ENCODE measurements around the gene LPO. TPM values are rescaled to one million over a fixed set of nuclear protein-coding genes. Genes with fewer than 3 reads are reported as not detected.
A peak's percentile ranks its signal among the peaks of the same experiment; 100 is the strongest.

LPO gene
- total RNA-seq, 1 donor from 2014 or later, result not detected

DNA sequence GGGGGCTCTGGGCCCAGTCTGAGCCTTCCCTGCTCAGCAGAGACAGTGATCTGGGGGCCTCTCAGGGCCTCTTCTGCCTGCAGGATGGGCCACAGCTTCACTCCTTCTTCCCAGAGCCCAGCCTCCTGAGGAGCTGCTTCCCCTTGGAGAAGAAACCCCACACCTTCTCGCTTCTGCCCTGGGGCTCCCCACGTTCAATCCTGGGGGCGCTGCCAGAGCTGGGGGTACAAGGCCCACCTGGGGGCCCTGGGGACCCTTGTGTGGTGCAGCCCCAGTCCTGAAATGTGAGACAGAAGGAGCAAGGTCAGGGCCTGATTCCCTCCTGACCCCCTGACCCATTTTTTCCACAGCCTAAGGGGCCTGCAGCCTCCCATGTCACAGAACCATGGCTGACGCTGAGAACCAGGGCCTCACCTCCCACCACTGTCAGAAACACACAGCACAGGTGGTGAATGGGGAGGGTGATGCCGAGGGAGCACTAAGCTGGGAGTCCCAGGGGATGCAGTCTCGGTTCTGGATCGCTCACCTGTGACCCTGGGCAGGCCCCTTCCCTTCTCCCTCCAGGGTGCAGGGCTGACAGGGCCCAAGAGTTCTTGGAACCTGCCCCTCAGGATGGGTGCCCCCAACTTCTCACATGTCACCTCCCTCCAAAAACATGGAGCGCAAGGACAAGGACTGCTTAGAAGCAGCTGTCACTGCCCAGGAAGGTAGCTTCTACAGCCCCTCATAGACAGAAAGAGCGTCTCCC, 64.0 kb downstream of the LPO start:
- ATAC-seq (no peak), DNase-seq (ENCODE audit: low spot score) (no peak)

DNA sequence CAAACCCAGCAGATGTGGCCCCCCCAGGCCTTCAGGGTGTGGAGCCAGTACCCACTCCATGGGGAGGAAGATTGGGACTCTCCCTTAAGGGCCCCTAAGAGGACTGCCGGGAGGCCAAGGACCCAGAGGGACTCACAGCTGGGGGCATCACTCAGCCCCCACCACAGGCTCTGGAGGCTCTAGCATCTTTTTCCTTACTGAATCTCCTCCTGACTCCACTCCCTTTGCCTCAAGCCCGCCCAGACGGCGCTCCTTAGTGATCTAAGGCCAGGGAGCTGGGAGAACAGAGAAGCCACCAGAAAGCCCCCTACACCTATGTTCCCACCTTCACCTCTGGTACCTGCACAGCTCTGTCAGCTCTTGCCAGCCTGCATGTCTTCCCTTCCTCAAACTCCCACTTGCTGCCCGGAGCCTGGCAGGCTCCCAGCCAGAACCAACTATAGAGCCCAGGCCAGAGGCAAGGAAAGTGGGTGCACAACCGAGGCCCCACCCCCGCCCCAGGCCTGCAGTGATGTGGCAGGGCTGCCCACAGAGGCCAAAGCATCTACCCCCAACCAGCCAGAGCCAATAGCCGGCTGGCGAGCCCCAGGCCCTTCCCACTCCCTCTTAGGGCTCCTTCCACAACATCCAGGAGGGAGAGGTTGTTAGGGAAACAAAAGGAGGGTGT, 64.7 kb downstream of the LPO start:
- ATAC-seq (no peak), DNase-seq (ENCODE audit: low spot score) (no peak)

GRCh38 chr17:58303971-58304749, 65.8 kb downstream of the LPO start:
- ATAC-seq (peak; percentile 92), DNase-seq (ENCODE audit: low spot score) (peak; percentile 51)

DNA sequence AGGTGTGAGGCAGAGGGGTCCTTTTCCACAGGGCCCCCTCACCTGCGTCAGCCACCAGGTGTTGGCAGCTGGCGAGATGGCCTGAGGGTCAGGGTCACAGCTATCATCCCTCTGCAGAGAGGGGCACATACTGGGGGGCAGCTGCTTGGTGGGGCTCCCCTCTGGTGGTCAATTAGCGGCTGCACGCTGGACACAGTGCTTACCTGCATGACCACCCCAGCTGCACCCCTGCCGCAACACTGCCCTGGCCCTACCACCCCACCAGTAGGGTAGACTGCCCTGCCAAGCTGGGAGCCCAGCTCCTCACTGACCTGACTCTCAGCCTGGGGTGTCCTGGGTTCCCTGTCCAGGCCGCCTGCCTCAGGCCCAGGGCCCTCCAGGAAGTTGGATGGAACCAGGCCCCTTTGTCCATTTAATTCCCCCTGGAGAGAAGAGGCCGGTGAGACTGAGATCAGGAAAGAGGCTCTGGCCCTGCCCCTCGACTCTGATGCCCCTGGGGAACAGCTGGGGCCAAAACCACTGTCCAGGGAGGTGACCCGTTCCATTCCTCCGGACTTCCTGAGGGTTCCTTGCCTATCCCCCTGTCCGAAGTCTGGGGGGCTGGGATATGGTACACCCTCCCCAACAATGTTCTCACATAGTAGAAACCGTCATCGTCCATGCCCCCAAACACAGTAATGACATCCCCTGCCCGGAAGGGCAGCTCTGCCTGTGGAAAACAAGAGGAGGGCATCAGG, 66.5 kb downstream of the LPO start:
- ATAC-seq (peak; percentile 7), DNase-seq (ENCODE audit: low spot score) (no peak)

DNA sequence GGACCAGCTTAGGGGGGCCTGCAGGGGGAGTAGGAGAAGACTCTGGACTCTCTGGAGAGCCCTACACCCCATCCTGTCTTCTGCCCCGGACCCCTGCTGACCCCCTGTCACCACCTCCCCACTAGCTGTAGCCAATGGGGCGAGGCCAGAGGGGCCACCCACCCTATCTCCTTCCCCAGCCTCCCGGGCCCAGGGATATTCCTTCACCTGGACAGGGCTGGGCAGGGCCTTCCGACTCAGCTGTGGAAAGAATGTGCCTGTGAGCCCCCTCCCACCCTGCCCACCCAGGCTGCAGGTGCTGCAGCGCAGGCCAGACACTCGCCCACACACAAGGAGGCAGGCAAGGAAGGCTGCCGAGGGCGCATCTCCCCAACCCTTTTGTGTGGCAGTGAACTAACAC, 67.2 kb downstream of the LPO start:
- DNase-seq (ENCODE audit: low spot score) (no peak), ATAC-seq (no peak)

DNA sequence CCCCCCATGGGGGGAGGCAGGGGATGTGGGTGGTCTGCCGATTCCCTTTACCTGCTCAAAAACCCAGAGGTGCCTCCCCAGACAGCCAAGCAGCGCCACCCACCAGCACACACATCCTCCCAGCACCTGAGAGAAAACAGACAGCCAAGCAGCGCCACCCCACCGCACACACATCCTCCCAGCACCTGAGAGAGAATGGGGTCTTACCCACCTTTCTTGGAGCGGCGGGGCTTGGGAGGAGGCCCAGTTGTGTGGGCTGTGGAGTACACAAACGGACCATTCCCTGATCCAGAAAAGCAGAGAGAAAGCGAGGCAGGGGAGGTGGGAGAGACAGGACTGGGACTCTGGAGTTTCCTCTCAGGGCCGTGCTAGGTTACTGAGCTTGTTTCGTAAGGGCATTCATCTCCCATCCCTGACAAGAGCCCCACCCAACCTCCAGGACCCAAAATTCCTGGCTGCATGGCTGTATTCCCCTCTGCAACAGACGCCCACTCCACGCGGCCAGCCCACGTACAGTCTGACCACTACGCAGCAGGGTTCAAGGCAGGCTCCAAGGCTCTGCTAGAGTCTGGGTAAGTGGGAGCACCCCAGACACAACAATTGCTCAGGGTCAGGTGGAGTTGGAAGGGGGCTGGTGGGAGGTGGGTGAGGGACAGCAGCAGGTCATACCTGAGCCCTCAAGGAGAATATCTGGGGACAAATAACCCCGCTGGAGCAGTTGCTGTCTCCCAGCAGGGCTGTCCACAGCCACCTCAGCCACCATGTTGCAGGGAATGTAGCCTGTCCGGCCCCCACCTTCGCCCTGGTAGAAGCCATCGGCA, 68.0 kb downstream of the LPO start:
- DNase-seq (ENCODE audit: low spot score), result no peak
- ATAC-seq, result no peak

DNA sequence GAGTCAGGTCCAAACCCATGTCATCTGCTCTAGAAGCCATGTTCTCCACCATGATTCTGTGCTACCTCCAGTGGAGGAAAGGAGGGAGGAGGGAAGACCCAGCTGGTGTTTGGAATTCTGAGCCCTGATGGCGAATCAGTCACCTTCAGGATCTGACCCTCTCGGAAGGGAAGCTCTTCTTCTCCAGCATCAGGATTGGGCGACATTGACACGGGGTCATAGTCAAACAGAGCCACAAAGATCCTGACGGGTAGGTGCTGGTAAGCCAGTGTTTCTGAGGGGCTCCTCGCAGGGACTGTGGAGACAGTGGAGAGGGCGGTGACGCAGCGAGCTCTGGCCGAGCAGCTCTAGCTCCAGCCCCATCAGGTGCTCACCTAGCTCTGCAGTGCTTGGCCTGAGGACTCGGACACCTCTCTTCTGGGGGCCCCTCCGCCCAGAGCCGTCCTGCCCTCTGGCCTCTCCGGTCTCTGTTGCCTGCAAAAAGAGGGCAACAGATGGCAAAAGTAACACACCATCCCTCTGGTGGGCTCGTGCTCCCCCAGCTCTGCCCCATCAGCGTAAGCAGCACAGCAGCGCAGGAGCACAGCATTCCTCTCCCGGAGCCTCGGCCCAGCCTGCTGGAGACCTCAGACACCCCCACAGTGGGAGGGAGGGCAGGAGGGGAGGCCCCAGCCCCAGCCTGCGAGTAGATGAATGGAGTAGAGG, 69.2 kb downstream of the LPO start:
- DNase-seq (ENCODE audit: low spot score), result no peak

GRCh38 chr17:58308173-58308984, 70.0 kb downstream of the LPO start:
- DNase-seq (ENCODE audit: low spot score), result no peak
- ATAC-seq, result peak; percentile 42

More for the DNA sequence above, 69.2 kb downstream of the LPO start:
- ATAC-seq, result no peak

DNA sequence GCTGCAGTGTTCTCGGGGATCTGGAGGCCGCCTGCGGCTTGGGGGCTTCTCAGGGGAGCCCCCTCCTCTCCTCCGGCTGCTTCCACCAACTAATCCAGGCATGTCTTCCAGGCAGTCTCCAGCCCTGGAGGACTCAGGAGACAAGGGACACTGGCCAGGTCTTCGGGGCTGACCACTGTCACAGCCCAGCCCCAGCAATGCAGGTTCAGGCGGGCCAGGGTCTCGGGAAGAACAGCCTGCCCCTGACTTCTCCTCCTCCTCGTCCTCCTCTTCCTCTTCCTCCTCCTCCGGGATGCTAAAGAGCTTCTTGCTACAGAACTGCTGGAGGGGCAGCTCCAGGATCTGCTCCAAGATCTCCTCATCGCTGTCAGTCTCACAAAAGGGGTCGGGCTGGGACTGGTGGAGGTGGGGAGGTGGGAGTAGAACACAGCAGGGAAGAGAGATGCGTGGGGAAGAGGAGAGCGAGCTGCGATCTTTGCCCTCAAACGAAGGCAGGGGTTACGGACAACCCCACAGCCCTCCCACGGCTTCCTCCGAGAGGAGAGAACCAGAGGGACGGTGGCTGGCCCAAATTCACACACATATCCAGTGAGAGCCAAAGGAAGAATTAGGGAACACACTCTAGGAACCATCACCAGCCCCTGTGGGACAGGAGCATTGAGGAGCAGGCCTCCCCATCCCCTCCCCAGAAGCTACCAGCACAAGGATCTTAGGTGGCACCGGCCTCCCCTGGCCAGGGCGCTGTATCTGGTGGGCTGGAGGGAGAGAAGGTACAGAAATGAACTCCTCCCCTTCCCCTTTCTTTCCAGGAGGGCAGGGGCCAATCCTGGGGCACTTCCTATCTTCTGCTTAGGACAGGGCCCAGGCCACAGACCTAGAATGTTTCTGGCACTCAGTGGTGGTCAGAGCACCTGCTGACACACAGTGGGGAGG, 70.9 kb downstream of the LPO start:
- ATAC-seq (no peak), DNase-seq (ENCODE audit: low spot score) (no peak)

DNA sequence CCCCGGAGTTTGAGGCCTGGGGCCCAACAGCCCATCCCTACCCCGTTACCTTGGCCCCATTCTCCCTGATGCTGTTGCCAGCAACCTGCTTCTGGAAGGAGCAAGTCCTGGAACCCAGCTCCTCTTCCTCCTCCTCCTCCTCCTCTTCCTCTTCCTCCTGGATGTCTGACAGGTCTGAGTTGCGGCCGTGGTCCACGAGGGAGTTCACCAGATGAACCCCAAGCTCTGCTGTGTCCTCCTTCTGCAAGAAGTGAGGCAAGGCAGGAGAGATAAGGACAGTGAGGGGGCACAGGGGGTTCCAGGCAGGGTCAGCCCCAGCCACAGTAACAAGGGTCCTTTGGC, 71.5 kb downstream of the LPO start:
- DNase-seq (ENCODE audit: low spot score), result no peak
- no peak for ATAC-seq

DNA sequence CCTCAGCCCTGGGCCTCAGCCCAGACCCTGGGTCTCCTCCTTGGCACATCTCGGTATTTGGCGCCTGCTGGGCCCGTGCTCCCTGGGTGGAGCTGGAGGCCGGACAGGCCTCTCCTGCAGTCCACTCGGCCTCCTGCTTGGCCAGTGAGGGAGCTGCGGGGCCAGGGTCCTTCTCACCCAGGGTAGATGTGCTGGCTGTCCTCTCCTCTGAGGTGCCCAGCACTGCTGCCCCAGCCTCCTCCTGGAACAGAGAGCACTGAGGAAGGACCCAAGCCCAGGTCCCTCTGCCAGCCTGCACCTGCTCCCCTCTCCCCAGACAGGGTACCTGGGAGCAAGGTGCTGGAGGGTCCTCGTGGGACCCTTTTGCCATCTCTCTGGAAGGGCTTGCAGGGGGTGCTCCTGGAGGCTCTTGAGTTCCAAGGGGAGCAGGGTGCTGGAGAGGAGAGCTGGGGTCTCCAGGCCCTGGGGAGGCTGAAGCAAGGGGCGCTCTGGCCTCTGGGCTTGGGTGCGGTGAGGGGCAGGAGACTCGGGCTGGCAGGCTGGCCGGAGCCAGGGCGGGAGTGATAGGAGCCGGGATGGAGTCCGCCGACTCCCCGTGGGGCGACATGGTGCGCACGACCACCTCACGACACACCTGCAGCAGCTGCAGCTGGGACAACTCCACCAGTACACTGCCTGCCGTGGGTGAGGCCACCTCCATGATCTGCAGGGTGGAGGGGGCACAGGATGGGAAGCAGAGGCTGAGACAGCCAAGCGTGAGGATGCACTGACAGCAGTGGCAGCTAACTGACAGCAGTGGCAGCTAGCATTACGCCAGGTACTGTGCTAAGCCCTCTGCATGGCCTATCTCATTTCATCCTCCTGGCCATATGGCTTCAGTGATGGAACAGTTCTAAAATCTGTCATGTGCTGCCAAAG, 72.4 kb downstream of the LPO start:
- DNase-seq (ENCODE audit: low spot score) (no peak), ATAC-seq (no peak)

- ATAC-seq, result no peak
- DNase-seq (ENCODE audit: low spot score), result no peak
These were observed 73.1 kb downstream of the LPO start for GRCh38 chr17:58311429-58311894.

DNA sequence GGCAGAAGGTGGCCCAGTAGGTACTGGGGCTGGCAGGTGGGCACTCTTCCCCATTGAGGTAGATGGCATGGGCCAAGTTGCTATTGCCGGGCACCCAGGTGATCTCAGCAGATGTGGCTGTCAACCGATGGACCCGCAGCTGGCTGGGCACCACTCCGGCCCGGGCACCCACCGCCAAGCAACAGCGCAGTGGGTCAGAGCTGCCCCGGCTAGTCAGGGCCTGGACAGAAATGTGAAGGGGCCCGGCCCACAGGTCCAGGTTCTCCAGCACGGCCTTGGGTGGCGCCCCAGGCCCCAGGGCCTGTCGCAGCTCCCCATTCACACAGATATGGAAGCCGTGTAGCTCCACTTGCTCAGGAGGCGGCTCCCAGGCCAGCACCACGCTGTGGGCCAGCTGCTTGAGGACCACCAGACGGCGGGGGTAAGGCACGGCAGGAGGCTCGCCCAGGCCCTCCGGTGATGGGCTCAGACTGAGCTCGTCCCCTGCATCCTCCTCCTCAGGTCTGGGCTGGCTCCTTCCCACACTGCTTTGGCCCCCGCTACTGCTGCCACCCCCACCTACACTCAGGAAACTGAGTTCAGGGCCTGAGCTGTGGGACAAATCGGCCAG, 73.7 kb downstream of the LPO start:
- DNase-seq (ENCODE audit: low spot score), result no peak

DNA sequence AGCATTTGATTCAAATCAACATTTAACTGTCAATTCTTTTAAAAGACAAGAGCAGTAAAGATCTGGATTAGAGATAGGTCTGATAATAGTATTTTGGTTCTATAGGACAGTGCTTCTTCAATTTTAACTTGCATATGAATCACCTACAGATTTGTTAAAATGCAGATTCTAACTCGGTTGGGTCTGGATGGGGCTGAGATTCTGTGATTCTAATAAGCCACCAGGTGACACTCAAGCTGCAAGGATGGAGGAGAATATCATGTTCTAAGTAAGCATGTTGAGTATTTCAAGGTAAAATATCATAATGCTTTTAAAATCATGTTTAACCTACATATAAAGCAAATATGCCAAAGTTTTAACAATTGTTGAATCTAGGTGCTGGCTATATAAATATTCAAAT, 74.4 kb downstream of the LPO start:
- no peak for ATAC-seq

More for the DNA sequence above, 73.7 kb downstream of the LPO start:
- ATAC-seq, result no peak

DNA sequence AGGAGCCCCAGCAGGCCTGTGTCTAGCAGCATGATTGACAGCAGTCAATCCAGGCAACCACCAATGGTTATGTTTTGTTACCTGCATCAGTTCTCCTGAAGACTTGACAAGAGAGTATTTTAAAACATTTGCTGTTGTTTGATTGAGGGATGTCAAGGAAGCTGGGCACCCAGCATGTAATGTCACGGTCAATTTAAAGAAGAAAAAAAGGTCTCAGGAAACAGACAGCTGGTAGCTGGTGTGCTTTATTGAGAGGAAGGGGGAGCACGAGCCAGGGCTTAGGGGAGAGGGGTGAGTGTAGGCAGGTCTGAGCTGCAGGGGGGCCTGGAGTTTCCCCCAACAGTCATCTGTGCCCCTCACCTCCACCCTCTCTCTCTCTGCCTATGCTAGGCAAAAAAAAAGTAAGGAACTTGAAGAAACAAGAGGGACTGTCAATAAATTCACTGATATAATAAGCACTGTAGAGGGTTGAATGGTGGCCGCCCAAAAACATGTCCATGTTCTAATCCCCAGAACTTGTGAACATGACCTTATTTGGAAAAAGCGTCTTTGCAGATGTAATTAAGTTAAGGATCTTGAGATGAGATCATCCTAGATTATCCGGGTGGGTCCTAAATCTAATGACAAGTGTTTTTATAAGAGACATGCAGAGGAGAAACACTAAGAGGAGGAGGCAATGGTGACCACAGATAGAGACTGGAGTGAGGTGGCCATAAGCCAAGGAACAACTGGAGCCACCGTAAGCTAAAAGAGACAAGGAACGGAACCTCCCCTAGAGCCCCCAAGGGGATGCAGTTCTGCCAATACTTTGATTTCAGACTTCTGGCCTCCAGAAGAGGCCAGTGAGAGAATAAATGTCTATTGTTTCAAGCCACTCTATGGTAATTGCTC, 75.7 kb downstream of the LPO start:
- DNase-seq (ENCODE audit: low spot score), result no peak
- no peak for ATAC-seq

More for the DNA sequence above, 74.4 kb downstream of the LPO start:
- no peak for DNase-seq (ENCODE audit: low spot score)

Data from left lobe of liver (tissue), 2 donors.